GM19438 (cell line): ENCODE measurements around the gene PCDH17.

Source experiments
- ATAC-seq: cut with Tn5 transposase; IDR thresholded peaks from one replicate; pipeline ENCODE4 v1.9.1; 2021; ENCODE audit warnings: low read depth; ENCODE audit not compliant: unreplicated experiment

Gene PCDH17

DNA sequence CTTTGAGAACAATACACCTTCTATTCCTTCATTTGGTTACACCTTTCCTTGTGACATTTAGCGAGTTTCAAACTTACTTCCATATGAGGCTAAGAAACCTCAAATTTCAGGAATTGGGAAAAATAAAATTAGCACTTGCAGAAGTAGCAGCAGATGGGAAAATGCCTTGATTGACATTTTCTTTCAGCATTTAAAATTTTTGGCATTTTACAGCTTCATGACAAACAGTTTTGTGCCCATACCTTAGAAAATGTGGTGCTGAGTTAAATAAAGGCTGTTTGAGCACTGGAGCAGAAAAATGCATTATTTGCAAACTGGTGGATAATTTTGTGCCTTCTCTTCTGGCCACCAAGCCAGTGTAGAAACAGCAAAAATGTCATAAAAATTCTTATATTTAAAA is 95.4 kb downstream of the PCDH17 start:
- ATAC-seq = no peak

- no peak for ATAC-seq
Observed at GRCh38 chr13:57734306-57734705, 102.8 kb downstream of the PCDH17 start.

DNA sequence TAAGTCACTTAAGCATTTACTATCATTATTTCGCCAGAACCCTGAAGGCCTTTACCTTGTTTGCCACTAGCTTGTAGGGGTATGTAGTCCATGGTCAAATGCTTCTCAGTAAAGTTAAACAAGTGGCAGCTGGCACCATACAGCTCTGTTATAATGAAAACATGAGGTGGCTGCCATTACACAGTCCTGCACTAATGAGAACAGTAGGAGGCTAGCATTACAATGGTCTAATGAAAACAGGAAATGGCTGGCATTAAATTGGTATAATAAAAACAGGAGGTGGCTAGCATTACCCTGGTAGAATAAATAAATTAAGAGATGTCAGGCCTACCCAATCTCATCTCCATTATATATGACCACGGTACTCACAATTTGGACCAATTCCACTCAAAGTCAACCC is 107.5 kb downstream of the PCDH17 start:
- ATAC-seq = no peak

GRCh38 chr13:57739543-57740190 is 108.1 kb downstream of the PCDH17 start:
- no peak for ATAC-seq

GRCh38 chr13:57740719-57741118 is 109.2 kb downstream of the PCDH17 start:
- no peak for ATAC-seq

GRCh38 chr13:57748096-57748495 is 116.6 kb downstream of the PCDH17 start:
- ATAC-seq = no peak

GRCh38 chr13:57760951-57761350 is 129.4 kb downstream of the PCDH17 start:
- ATAC-seq = no peak

GRCh38 chr13:57763689-57764088 is 132.1 kb downstream of the PCDH17 start:
- no peak for ATAC-seq
